Panc1 (cell line): Measurements from ENCODE around the gene UTY.

Experiments
- CTCF ChIP-seq: fragments of 450-650 bp; IDR thresholded peaks from 2 replicates; pipeline ENCODE4 v1.5.1; 2017; ENCODE audit warnings: mild to moderate bottlenecking
- POLR2AphosphoS5 ChIP-seq: IDR thresholded peaks from 2 replicates; pipeline ENCODE4 v1.6.1; 2012; ENCODE audit warnings: mild to moderate bottlenecking, low read depth, low read length, moderate library complexity
- REST ChIP-seq, 2 experiments: IDR thresholded peaks; 2 replicates each; pipeline ENCODE4 v1.6.1; 2011 to 2012; ENCODE audit warnings: low read depth in 2 of 2, control low read depth in 1 of 2, low read length in 1 of 2, mild to moderate bottlenecking in 1 of 2, moderate library complexity in 1 of 2; ENCODE audit not compliant: insufficient read depth in 1 of 2
- SIN3A ChIP-seq: IDR thresholded peaks from 2 replicates; pipeline ENCODE4 v1.6.1; 2012; ENCODE audit warnings: low read depth, mild to moderate bottlenecking, low read length, moderate library complexity, borderline replicate concordance; ENCODE audit not compliant: insufficient read depth
- TCF7L2 ChIP-seq: IDR thresholded peaks from 2 replicates; pipeline ENCODE4 v1.6.1; 2011; ENCODE audit warnings: mild to moderate bottlenecking, low read depth, low read length, inconsistent platforms

- TF ChIP-seq CTCF: no peak
- no peak for TF ChIP-seq REST (IDR thresholded peaks at IDR 0.05; ENCODE audit: insufficient read depth in 1 of 2, low read depth in 2 of 2, low read length in 1 of 2)
- no peak for TF ChIP-seq TCF7L2
- no peak for TF ChIP-seq POLR2AphosphoS5
- TF ChIP-seq SIN3A: no peak
Measured at GRCh38 chrY:13492408-13492807, 12.6 kb upstream of the UTY start.
